ENCODE results near the gene GSTT4.

The GSTT4 gene

DNA sequence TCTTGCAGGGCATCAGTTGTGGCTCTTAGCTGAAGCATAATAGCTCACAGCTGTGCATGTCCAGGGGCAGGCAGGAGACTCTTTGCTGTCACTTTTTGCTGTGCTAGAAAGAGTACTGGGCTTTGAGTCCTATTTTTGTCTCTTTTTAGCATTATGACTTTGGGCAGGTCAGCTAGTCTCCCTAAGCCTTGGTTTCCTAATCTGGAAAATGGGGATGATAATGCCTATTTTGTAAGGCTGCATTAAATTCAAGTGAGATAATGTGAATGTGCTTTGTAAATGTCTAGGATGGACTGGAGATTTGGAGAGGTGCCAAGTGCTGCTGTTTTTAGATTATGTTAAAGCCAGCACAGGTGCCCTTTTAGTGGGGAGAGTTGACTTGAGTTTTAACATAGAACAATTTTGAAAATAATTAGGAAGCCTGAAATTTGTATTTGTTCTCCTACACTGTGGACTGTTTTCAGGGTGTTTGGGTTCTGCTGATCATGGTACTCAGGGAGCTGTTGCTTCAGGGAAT is 25.0 kb upstream of the GSTT4 start:
- Mint-ChIP-seq H3K4me3 (no peak overlapping the region), H3K36me3 (ENCODE audit: low read depth) (peaks cover 8% of the 10 kb centered on the region), H3K27ac (no peak overlapping the region), H3K27me3 (no peaks in the 10 kb centered on the region), H3K4me1 (peaks cover 33% of the 10 kb centered on the region), H3K9me3 (no peaks in the 10 kb centered on the region)
- no peak for ATAC-seq
- DNase-seq: no peak

DNA sequence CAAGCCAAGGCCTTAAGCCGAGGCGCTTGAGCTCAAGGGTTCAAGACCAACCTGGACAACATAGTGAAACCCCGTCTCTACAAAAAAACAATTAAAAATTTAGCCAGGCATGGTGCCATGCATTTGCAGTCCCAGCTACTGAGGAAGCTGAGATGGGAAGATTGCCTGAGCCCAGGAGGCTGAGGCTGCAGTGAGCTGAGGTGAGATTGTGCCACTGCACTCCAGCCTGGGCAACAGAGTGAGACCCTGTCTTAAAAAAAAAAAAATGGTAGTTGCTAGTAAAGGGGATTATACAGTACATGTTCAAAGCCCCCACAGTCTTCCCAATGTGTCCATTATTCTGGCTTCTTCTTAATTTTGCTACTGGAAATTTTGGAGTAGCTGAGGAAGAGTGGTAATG is 24.1 kb upstream of the GSTT4 start:
- Mint-ChIP-seq H3K27ac (no peak overlapping the region), H3K27me3 (no peaks in the 10 kb centered on the region), H3K4me3 (no peak overlapping the region), H3K9me3 (peaks cover 6% of the 10 kb centered on the region), H3K36me3 (ENCODE audit: low read depth) (peaks cover 15% of the 10 kb centered on the region), H3K4me1 (peaks cover 37% of the 10 kb centered on the region)
- DNase-seq (no peak), ATAC-seq (no peak)

DNA sequence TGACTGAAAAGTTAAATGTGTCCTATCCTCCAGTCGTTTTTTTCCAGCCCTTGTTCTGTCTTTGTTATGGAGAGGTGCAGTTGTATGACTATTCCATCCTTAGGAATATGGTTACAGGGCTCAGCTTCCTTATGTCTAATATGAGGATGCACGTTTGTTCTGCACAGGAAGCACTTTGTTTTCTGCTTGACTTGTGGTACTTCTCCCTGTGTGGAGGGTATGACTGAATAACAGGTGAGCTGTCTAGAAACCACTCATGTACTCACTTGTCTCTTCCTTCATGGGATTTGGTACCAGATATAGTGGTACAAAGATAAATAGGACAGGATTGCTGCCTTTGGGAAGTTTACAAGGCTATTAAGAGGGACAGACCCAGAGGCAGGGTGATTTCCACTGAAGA is 23.3 kb upstream of the GSTT4 start:
- H3K27me3 Mint-ChIP-seq: no peaks in the 10 kb centered on the region
- H3K27ac Mint-ChIP-seq: no peak overlapping the region
- peaks cover 43% of the 10 kb centered on the region for H3K4me1 Mint-ChIP-seq
- no peak overlapping the region for H3K4me3 Mint-ChIP-seq
- peak; percentile 33 for ATAC-seq
- peaks cover 8% of the 10 kb centered on the region for H3K9me3 Mint-ChIP-seq
- DNase-seq: no peak
- H3K36me3 Mint-ChIP-seq (ENCODE audit: low read depth): peaks cover 17% of the 10 kb centered on the region

DNA sequence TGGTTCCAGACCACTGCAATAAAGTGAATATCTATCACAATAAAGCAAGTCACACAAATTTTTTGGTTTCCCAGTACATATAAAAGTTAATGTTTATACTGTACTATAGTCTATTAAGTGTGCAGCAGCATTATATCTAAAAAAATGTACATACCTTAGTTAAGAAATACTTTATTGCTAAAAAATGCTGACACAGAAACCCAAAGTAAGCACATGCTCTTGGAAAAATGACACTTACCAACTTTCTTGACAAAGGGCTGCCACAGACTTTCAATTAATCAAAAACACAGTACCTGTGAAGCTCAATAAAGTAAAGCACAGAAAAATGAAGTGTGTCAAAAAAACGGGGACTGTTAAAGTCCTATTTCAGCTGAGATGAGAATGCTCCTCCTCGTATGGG is 22.7 kb upstream of the GSTT4 start:
- Mint-ChIP-seq H3K27me3 (no peaks in the 10 kb centered on the region), H3K4me3 (no peak overlapping the region), H3K9me3 (peaks cover 8% of the 10 kb centered on the region), H3K27ac (no peak overlapping the region), H3K36me3 (ENCODE audit: low read depth) (peaks cover 19% of the 10 kb centered on the region), H3K4me1 (peaks cover 49% of the 10 kb centered on the region)
- DNase-seq (no peak), ATAC-seq (no peak)

DNA sequence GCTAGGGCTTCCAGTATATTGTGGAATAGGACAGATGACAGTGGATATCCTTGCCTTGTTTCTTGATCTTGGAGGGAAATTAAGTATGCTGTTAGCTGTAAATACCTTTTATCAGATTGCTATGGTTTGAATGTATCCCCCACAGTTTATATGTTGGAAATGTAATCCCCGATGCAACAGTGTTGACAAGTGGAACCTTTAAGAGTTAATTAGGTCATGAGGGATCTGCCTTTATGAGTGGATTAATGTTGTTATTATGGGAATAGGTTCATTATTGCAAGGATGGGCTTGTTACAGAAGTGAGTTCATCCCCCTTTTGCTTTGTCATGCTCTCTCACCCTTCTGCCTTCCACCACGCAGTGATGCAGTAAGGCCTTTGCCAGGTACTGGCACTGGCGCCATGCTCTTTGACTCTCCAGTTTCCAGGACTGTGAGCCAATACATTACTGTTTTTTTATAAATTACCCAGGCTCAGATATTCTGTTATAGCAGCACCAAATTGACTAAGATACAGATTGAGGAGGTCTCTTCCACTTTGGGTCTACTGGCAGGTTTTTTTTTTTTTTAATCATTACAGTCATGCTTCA is 22.2 kb upstream of the GSTT4 start:
- Mint-ChIP-seq H3K27ac (no peak overlapping the region), H3K27me3 (no peaks in the 10 kb centered on the region), H3K9me3 (peaks cover 8% of the 10 kb centered on the region), H3K4me1 (peaks cover 54% of the 10 kb centered on the region), H3K36me3 (ENCODE audit: low read depth) (peaks cover 24% of the 10 kb centered on the region), H3K4me3 (no peak overlapping the region)
- ATAC-seq (no peak), DNase-seq (no peak)

DNA sequence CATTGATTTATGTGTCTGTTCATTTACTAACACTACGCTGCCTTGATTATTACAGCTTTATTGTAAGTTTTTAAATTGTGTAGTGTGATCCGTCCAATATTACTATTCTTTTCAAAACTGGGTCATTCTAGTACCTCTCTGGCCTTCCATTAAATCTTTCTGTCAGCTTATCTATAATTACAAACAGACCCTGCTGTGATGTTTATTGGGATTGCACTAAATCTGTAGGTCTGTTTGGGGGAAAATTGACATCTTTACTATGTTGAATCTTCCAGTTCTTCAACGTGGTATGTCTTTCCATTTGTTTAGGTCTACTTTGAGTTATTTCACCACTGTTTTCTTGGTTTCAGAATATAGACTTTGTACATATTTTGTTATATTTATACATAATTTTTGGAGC is 21.5 kb upstream of the GSTT4 start:
- DNase-seq (no peak), ATAC-seq (no peak)
- Mint-ChIP-seq H3K4me1 (peaks cover 56% of the 10 kb centered on the region), H3K9me3 (peaks cover 8% of the 10 kb centered on the region), H3K27ac (no peak overlapping the region), H3K27me3 (no peaks in the 10 kb centered on the region), H3K4me3 (no peak overlapping the region), H3K36me3 (ENCODE audit: low read depth) (peaks cover 26% of the 10 kb centered on the region)

DNA sequence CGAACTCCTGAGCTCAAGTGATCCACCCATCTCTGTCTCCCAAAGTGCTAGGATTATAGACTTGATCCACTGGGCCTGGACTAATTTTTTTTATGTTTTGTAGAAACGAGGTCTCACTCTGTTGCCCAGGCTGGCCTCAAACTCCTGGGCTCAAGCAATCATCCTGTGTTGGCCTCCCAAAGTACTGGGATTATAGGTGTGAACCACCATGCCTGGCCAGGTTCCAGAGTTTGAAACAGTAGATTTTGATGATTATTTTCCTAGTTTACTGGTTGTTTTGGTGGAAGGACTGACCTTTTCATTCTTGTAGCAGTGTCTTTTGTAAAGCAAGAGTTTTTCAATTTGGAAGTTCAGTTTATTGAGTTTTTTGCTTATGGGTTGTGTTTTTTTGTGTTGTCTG is 20.8 kb upstream of the GSTT4 start:
- H3K27ac Mint-ChIP-seq: no peak overlapping the region
- no peak overlapping the region for H3K4me3 Mint-ChIP-seq
- H3K27me3 Mint-ChIP-seq: no peaks in the 10 kb centered on the region
- DNase-seq (no peak), ATAC-seq (no peak)
- peaks cover 29% of the 10 kb centered on the region for H3K36me3 Mint-ChIP-seq (ENCODE audit: low read depth)
- H3K4me1 Mint-ChIP-seq: peaks cover 56% of the 10 kb centered on the region
- peaks cover 8% of the 10 kb centered on the region for H3K9me3 Mint-ChIP-seq

DNA sequence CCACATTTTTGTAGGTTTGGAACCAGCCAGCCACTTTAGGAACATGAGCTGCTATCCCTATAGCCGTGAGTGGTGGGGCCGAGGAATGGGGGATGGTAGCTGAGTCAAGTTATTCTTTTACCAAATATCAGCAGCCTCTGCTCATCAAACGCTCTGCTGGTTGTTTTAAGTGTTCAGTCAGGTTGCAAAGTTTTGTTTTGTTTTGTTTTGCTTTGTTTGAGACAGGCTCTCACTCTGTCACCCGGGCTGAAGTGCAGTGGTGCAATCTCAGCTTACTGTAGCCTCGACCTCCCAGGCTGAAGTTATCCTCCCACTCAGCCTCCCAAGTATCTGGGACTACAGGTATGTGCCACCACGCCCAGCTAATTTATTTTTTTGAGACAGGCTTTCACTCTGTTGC is 20.2 kb upstream of the GSTT4 start:
- Mint-ChIP-seq H3K4me1 (peaks cover 58% of the 10 kb centered on the region), H3K27ac (no peak overlapping the region), H3K36me3 (ENCODE audit: low read depth) (peaks cover 31% of the 10 kb centered on the region), H3K9me3 (peaks cover 8% of the 10 kb centered on the region), H3K4me3 (no peak overlapping the region), H3K27me3 (no peaks in the 10 kb centered on the region)
- DNase-seq (no peak), ATAC-seq (no peak)

DNA sequence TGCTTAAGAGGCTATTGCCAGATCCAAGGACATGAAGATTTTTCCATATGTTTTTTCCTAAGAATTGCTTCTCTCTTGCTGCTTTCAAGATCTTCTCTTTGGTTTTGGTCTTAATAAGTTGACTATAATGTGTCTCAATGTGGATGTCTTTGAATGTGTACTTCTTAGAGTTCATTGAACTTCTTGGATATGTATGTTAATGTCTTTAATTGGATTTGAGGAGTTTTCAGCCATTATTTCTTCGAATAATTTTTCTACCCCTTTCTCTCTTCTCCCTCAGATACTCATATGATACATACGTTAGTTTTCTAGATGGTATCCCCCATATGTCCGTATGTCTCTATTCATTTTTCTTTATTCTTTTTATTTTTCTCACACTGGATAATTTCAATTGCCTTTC is 19.1 kb upstream of the GSTT4 start:
- H3K4me3 Mint-ChIP-seq: no peak overlapping the region
- H3K9me3 Mint-ChIP-seq: peaks cover 8% of the 10 kb centered on the region
- peaks cover 58% of the 10 kb centered on the region for H3K4me1 Mint-ChIP-seq
- no peak for ATAC-seq
- no peak for DNase-seq
- H3K27me3 Mint-ChIP-seq: no peaks in the 10 kb centered on the region
- H3K36me3 Mint-ChIP-seq (ENCODE audit: low read depth): peaks cover 32% of the 10 kb centered on the region
- H3K27ac Mint-ChIP-seq: no peak overlapping the region

DNA sequence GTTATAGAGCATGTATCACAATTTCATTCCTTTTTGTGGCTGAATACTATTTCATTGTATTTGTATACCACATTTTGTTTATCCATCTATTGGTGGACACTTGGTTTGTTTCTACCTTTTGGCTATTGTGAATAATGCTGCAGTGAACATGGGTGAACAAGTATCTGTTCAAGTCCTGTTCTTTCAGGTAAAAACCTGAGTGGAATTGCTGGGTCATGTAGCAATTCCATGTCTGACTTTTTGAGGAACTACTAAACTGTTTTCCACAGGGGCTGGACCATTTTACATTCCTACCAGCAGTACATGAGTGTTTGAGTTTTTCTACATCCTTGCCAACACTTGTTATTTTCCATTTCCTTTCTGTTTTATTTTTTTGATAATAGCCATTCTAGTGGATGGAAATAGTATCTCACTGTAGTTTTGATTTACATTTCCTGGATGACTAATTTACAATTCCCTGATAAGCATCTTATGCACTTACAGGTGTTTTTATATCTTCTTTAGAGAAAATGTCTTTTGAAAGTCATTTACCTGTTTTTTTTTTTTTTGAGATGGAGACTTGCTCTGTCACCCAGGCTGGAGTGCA is 18.0 kb upstream of the GSTT4 start:
- Mint-ChIP-seq H3K9me3 (peaks cover 8% of the 10 kb centered on the region), H3K27me3 (no peaks in the 10 kb centered on the region), H3K4me1 (peaks cover 55% of the 10 kb centered on the region), H3K27ac (peak overlapping the region; percentile 65), H3K4me3 (no peak overlapping the region), H3K36me3 (ENCODE audit: low read depth) (peaks cover 32% of the 10 kb centered on the region)
- peak; percentile 49 for ATAC-seq
- no peak for DNase-seq

DNA sequence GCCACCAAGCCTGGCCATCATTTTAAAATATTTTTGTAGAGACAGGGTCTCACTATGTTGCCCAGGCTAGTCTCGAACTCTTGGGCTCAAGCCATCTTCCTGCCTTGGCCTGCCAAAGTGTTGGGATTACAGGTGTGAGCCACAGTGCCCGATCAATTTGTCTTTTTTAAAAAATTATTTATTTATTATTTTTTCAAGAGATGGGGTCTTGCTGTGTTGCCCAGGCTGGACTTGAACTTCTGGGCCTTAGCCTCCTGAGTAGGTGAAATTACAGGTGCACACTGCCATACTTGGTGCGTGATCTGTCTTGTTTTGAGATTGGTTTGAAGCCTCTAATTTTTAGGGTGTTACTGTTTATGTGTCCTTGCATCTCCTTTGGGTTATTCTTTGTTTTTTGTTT is 16.1 kb upstream of the GSTT4 start:
- peaks cover 49% of the 10 kb centered on the region for H3K4me1 Mint-ChIP-seq
- DNase-seq: no peak
- peaks cover 36% of the 10 kb centered on the region for H3K36me3 Mint-ChIP-seq (ENCODE audit: low read depth)
- no peaks in the 10 kb centered on the region for H3K27me3 Mint-ChIP-seq
- H3K4me3 Mint-ChIP-seq: no peak overlapping the region
- no peak for ATAC-seq
- H3K9me3 Mint-ChIP-seq: peaks cover 8% of the 10 kb centered on the region
- no peak overlapping the region for H3K27ac Mint-ChIP-seq

DNA sequence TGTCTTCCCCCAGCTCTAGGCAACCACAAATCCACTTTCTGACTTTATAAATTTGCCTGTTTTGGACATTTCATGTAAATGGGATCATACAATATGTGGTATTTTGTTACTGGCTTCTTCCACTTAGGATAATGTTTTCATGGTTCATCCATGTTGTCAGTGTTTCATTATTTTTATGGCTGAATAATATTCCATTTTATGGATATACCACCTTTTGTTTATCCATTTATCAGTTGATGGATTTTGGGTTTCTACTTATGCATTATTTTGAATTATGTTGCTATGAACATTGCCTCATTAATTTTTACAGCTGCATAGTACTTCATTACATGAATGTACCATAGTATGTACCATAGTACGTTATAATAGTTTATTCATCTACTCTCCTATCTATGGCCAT is 10.9 kb upstream of the GSTT4 start:
- no peak for DNase-seq
- Mint-ChIP-seq H3K4me3 (no peak overlapping the region), H3K9me3 (peaks cover 4% of the 10 kb centered on the region), H3K27ac (no peak overlapping the region), H3K4me1 (peaks cover 36% of the 10 kb centered on the region), H3K27me3 (no peaks in the 10 kb centered on the region), H3K36me3 (ENCODE audit: low read depth) (peaks cover 17% of the 10 kb centered on the region)
- ATAC-seq: no peak

DNA sequence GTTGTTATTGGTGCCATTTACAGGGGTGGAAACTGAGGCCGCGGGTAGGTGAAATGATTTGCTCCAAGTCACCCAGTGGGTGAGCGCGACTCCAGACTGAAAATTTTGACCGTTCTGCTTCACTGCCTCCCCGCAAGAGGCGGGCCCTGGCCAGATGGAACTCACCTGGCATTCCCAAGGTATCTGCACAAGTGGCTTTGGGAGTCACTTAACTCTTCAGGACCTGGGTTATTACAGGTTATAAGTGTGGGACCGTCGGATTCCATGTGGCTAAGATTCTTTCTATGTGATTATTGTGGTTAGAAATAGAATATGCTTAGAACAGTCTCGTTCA is 6.4 kb upstream of the GSTT4 start:
- Mint-ChIP-seq H3K4me3 (peak overlapping the region; percentile 92), H3K27ac (peak overlapping the region; percentile 94), H3K27me3 (no peaks in the 10 kb centered on the region), H3K36me3 (ENCODE audit: low read depth) (peaks cover 9% of the 10 kb centered on the region), H3K9me3 (peaks cover 4% of the 10 kb centered on the region), H3K4me1 (peaks cover 32% of the 10 kb centered on the region)
- ATAC-seq: no peak
- DNase-seq: no peak

DNA sequence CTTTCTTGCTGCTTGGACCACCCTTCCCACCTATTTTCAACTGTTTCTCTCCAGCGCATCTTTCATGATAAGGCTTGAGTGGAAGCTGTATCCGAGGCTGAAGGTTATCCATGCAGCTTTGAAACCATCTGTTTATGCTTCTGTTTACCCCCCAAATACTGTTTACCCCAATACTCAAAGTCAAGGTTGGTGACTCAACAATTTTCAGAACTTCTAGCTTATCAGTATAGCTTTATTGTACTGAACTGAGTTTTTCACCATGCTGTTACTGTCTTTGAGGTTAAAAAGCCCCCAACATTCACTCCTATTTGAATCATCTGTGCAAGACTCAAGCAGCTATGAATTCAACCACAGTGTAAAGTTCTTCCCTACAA is 4.8 kb upstream of the GSTT4 start:
- no peak for ATAC-seq
- no peak for DNase-seq
- Mint-ChIP-seq H3K9me3 (no peaks in the 10 kb centered on the region), H3K4me3 (peak overlapping the region; percentile 92), H3K27me3 (no peaks in the 10 kb centered on the region), H3K36me3 (ENCODE audit: low read depth) (no peaks in the 10 kb centered on the region), H3K27ac (peak overlapping the region; percentile 46), H3K4me1 (peaks cover 28% of the 10 kb centered on the region)

DNA sequence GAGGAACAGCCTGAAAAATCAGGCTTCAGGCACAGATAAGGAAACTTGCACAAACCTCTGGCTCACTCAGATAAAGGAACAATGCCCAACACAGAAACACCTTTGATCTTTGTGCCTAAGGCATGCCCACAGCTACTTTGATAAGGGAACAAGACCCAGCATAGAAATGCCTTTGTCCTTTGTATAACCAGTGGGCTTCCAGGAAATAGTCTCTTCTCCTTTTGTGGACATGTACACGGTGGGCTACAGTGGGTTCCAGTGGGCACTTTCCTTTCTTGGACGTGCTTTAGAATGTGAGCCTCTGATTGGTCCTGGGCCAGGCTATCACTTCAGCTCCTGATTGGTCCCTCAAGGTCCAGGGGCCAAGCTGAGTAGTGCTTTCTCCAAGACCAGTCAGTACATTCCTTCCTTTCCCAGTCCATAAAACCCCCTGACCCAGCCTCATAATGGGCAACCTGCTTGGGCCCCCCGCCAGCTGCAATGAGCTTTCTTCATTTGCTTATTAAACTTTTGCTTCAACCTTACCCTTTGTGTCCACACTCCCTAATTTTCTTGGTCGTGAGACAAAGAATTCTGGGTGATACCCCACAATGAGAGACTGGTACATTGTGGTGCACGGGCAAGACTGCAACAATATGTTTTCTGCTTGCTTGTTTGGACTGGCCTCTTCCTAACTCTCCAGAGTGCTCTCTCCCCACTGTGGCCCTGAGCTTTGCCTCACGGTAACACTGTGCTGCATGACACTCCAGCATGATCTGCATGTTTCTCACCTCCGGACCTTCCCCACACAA is 4.2 kb upstream of the GSTT4 start:
- Mint-ChIP-seq H3K27ac (no peak overlapping the region), H3K36me3 (ENCODE audit: low read depth) (no peaks in the 10 kb centered on the region), H3K4me3 (no peak overlapping the region), H3K27me3 (no peaks in the 10 kb centered on the region), H3K4me1 (peaks cover 25% of the 10 kb centered on the region), H3K9me3 (no peaks in the 10 kb centered on the region)
- no peak for DNase-seq
- no peak for ATAC-seq
